ENCODE data around the gene GRID1.
"Not testable (repeated sequence)": the region's sequence is repeated elsewhere in the genome, so short reads cannot be mapped to it uniquely, and the experiment has no call there.

Gene GRID1

GRCh38 chr10:86083206-86083605 lies 283.4 kb downstream of the GRID1 start:
- in situ Hi-C loops (cut with HindIII; ENCODE audit: low pct_unique_long_range_greater_than_20kb, low sequenced_read_pairs) = no loop called here
- no peak for DNase-seq (ENCODE audit: low read depth in 1 of 2, low spot score in 1 of 2)
- TF ChIP-seq JUND (IDR thresholded peaks at IDR 0.05; ENCODE audit: low read depth) = no peak

- in situ Hi-C loops (cut with HindIII; ENCODE audit: low pct_unique_long_range_greater_than_20kb, low sequenced_read_pairs) = no loop called here
- no peak for TF ChIP-seq JUND (IDR thresholded peaks at IDR 0.05; ENCODE audit: low read depth)
Measured at GRCh38 chr10:86082556-86082955, 284.0 kb downstream of the GRID1 start.

DNA sequence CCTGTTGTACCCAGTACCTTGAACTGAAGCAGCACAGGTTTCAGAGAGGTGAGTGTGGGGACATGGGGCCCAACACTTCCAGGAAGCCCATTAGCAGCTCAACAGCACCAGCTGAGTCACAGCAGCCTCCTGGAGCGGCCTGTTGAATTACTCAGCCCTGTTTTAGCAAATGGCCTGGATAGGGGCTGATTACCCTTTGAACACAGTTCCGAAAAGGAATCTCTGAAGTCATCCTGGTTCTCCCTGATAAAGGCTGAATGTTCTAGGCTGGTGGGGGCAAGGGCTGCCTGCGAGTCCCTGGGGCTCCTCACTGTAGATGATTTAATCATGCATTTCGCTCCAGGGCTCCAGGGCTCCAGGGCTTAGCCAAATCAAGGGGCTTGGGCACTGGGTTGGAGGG lies 287.5 kb downstream of the GRID1 start:
- no peak for TF ChIP-seq JUND (IDR thresholded peaks at IDR 0.05; ENCODE audit: low read depth)
- in situ Hi-C loops (cut with HindIII; ENCODE audit: low pct_unique_long_range_greater_than_20kb, low sequenced_read_pairs) = no loop called here
- DNase-seq (ENCODE audit: low read depth in 1 of 2, low spot score in 1 of 2) = no peak

More at GRCh38 chr10:86082556-86082955, 284.0 kb downstream of the GRID1 start:
- no peak for DNase-seq (ENCODE audit: low read depth in 1 of 2, low spot score in 1 of 2)

DNA sequence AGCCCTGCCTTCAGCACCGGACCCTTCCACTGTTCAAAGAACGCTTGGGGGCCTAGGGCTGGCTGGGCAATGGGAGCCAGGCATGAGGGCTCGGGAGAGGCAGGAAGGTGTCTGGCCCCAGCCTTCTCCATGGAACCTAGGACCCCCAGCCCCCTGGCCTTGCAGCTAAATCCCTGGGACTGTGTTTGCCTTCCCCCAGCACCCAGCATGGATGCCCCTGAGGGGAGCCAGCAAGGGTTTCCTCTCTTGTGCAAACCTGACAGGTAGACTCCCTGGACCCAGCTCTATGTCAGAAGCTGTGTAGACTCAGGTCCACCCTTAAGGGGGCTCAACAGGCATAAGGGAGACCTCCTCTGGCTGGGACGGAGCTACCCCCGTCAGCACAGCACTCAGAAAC lies 288.0 kb downstream of the GRID1 start:
- in situ Hi-C loops (cut with HindIII; ENCODE audit: low pct_unique_long_range_greater_than_20kb, low sequenced_read_pairs) = no loop called here
- DNase-seq (ENCODE audit: low read depth in 1 of 2, low spot score in 1 of 2) = no peak
- no peak for TF ChIP-seq JUND (IDR thresholded peaks at IDR 0.05; ENCODE audit: low read depth)

GRCh38 chr10:86077871-86078638 lies 288.5 kb downstream of the GRID1 start:
- in situ Hi-C loops (cut with HindIII; ENCODE audit: low pct_unique_long_range_greater_than_20kb, low sequenced_read_pairs) = no loop called here
- TF ChIP-seq JUND (IDR thresholded peaks at IDR 0.05; ENCODE audit: low read depth) = no peak
- DNase-seq (ENCODE audit: low read depth in 1 of 2, low spot score in 1 of 2) = no peak

- no peak for DNase-seq (ENCODE audit: low read depth in 1 of 2, low spot score in 1 of 2)
- in situ Hi-C loops (cut with HindIII; ENCODE audit: low pct_unique_long_range_greater_than_20kb, low sequenced_read_pairs) = no loop called here
- no peak for TF ChIP-seq JUND (IDR thresholded peaks at IDR 0.05; ENCODE audit: low read depth)
Measured at GRCh38 chr10:86077271-86077670, 289.3 kb downstream of the GRID1 start.

DNA sequence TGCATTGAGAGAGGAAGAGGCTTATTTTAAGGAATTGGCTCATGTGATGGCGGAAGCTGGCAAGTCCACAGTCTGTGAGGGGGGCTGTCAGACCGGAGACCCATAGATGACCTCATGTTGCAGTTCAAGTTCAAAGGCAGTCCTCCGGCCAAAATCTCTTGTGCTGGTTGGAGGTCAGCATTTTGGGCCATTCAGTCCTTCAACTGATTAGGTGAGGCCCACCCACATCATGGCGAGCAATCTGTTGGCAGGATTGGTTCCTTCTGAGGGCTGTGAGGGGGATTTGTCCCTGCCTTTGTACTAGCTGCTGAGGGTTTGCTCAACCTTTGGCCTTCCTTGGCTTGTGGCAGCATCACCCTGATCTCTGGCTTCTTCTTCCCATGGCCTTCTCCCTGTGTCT lies 290.1 kb downstream of the GRID1 start:
- DNase-seq (ENCODE audit: low read depth in 1 of 2, low spot score in 1 of 2); in situ Hi-C loops (cut with HindIII; ENCODE audit: low pct_unique_long_range_greater_than_20kb, low sequenced_read_pairs): not testable (repeated sequence)

DNA sequence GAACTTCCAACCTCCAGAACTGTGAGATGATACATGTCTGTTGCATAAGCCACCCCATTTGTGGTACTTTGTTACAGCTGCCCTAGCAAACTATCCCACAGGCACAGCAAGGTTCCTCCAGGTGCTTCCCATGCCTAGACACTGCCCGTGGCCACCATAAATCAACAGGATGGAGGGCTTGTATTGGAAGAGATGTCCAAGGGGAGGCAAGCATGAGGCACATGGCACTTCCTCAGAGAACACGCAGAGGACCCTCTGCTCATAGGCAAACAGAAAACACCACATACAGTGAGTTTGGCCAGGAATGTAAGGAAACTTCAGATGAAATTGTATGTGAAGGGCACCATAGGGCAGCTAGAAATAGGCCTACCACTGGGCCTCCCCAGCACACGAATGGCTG lies 291.1 kb downstream of the GRID1 start:
- TF ChIP-seq JUND (IDR thresholded peaks at IDR 0.05; ENCODE audit: low read depth) = no peak
- in situ Hi-C loops (cut with HindIII; ENCODE audit: low pct_unique_long_range_greater_than_20kb, low sequenced_read_pairs) = no loop called here
- DNase-seq (ENCODE audit: low read depth in 1 of 2, low spot score in 1 of 2) = no peak

DNA sequence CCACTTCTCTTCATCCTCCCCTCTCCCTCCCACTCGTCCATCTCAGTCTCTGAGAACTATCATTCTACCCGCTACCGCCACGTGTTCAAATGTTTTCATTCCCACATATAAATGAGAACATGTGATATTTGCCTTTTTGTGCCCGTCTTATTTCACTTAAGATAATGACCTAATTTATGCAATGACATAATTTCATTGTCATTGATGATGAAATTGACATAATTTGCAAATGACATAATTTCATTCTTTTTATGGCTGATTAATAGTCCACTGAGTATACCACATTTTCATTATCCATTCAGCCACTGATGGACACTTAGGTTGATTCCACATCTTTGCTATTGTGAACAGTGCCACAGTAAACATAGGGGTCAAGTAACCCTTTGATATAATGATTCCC lies 292.3 kb downstream of the GRID1 start:
- no peak for TF ChIP-seq JUND (IDR thresholded peaks at IDR 0.05; ENCODE audit: low read depth)
- in situ Hi-C loops (cut with HindIII; ENCODE audit: low pct_unique_long_range_greater_than_20kb, low sequenced_read_pairs) = no loop called here
- DNase-seq (ENCODE audit: low read depth in 1 of 2, low spot score in 1 of 2) = no peak

GRCh38 chr10:86073199-86073977 lies 293.2 kb downstream of the GRID1 start:
- no peak for DNase-seq (ENCODE audit: low read depth in 1 of 2, low spot score in 1 of 2)
- TF ChIP-seq JUND (IDR thresholded peaks at IDR 0.05; ENCODE audit: low read depth) = no peak
- in situ Hi-C loops (cut with HindIII; ENCODE audit: low pct_unique_long_range_greater_than_20kb, low sequenced_read_pairs) = no loop called here

DNA sequence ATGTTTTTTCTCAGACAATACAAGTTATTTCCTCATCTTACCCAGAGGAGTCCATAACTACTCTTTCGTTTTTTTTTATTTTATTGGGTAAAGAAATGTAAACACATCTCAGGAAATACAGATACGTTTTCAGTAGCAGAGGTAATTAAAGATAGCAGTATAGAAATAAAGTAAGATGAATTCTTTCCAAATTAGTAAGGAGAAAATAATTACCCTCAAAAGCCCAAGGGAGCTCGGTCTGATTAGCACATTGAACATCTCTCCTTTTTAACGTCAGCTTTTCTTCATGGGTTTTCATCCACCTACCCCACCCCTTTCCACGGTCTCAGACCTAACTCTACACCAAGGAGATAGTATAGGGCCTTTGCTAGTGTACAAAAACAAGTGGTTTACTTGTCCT lies 294.2 kb downstream of the GRID1 start:
- in situ Hi-C loops (cut with HindIII; ENCODE audit: low pct_unique_long_range_greater_than_20kb, low sequenced_read_pairs) = no loop called here
- no peak for TF ChIP-seq JUND (IDR thresholded peaks at IDR 0.05; ENCODE audit: low read depth)
- DNase-seq (ENCODE audit: low read depth in 1 of 2, low spot score in 1 of 2) = no peak

- no peak for DNase-seq (ENCODE audit: low read depth in 1 of 2, low spot score in 1 of 2)
- no peak for TF ChIP-seq JUND (IDR thresholded peaks at IDR 0.05; ENCODE audit: low read depth)
- in situ Hi-C loops (cut with HindIII; ENCODE audit: low pct_unique_long_range_greater_than_20kb, low sequenced_read_pairs) = no loop called here
Measured at GRCh38 chr10:86071758-86072157, 294.8 kb downstream of the GRID1 start.

DNA sequence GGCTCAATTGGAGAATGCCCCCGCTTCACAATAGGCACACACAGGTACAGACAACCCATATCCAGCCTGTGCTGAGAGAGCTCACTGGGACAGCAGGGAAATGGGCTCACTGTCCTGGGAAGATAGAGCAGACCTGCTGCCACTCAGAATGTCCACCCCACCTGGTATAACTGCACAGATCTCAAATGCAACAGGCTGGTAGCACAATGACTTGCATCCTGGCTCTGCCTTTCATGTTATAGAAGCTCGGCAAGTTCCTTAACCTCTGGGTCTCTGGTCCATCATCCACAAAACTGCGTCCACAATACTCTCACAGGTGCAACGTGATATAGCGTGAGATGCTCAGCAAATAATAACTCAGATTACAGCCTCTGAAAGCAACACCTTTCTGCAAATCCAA lies 295.4 kb downstream of the GRID1 start:
- no peak for DNase-seq (ENCODE audit: low read depth in 1 of 2, low spot score in 1 of 2)
- TF ChIP-seq JUND (IDR thresholded peaks at IDR 0.05; ENCODE audit: low read depth) = no peak
- in situ Hi-C loops (cut with HindIII; ENCODE audit: low pct_unique_long_range_greater_than_20kb, low sequenced_read_pairs) = no loop called here
